Measurements from ENCODE around the gene ATP5PD. TPM values are rescaled to one million over a fixed set of nuclear protein-coding genes. Genes with fewer than 3 reads are reported as not detected.
A peak's percentile ranks its signal among the peaks of the same experiment; 100 is the strongest.

ATP5PD gene
- total and polyA plus RNA-seq, 2 of the 8 experiments (the other 6 are each of a cell fraction or from before 2014, with no cell fraction given): 335 to 407 TPM

DNA sequence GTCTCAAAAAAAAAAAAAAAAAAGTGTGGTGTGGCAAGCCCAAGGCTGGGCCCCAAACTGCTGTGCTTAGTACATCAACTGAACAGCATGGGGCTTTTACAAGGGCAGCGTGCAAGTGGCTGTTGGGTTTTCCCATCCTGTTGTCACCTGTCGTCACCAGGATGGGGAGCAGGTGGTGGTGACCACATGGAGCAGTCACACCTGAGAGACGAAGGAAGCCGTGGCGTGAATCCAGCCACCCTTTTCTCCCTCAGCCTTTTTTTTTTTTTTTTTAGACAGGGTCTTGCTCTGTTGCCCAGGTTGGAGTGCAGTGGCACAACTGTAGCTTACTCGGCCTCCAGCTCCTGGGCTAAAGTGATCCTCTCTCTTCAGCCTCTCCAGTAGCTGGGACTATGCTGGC is 38.4 kb downstream of the ATP5PD start:
- no peak overlapping the region for H2BK12ac ChIP-seq (ENCODE audit: low read depth, low read length)
- H3K18ac ChIP-seq (ENCODE audit: extremely low read depth, low read length): no peak overlapping the region
- H2BK5ac ChIP-seq (ENCODE audit: low read depth, low read length): no peak overlapping the region
- H3K27ac ChIP-seq (ENCODE audit: low read depth, low read length): no peak overlapping the region
- H3K23ac ChIP-seq (ENCODE audit: insufficient read length): no peak overlapping the region
- no peak overlapping the region for H3K14ac ChIP-seq (ENCODE audit: insufficient read length)
- H3K4me2 ChIP-seq (ENCODE audit: insufficient read depth in 1 of 2, low read depth in 2 of 2, low read length in 2 of 2): no peak overlapping the region
- H4K20me1 ChIP-seq (replicated peaks in 1 of 2; ENCODE audit: control insufficient read depth in 1 of 2, insufficient read depth in 2 of 2, low read length in 2 of 2): peaks cover 0 to 4% of the 10 kb centered on the region in 2 experiments
- POLR2A ChIA-PET (ENCODE audit: partially characterized antibody): interaction anchor here (0.7 to 5.8 kb wide), 6 partner anchors 18 to 44 kb away, joined by 3 to 87 read pairs (median 4); partner anchors contain the start of genes ATP5PD, CDR2L and HID1
- no peak for FAIRE-seq
- WGBS, 2 experiments (ENCODE audit: extremely low coverage in 1 of 2, insufficient coverage in 1 of 2, insufficient read length in 1 of 2, insufficient replicate concordance in 2 of 2, low coverage in 1 of 2, low lambda C conversion rate in 2 of 2, missing lambda C conversion rate in 1 of 2): 88% methylated on average over 6 of the region's 6 CpGs; no CpG with 5 or more reads in 1 of the 2 experiments
- no peak for TF ChIP-seq SP4 (IDR thresholded peaks at IDR 0.05; ENCODE audit: low read length)
- TF ChIP-seq TCF12 (IDR thresholded peaks at IDR 0.05; ENCODE audit: low read depth, low read length): no peak
- TF ChIP-seq RFX5 (IDR thresholded peaks at IDR 0.05; ENCODE audit: borderline replicate concordance, low read depth, low read length): peak; percentile 41; the same call in 1 of the 2 replicates
- no peak for TF ChIP-seq RAD21 (IDR thresholded peaks at IDR 0.05 in 1 of 2, conservative IDR thresholded peaks at IDR 0.05 in 1 of 2; ENCODE audit: low read depth in 2 of 2, low read length in 2 of 2)
- TF ChIP-seq ZNF274 (IDR thresholded peaks at IDR 0.05; ENCODE audit: borderline replicate concordance, extremely low read depth, low read length): no peak
- TF ChIP-seq MAX (IDR thresholded peaks at IDR 0.05): no peak
- no peak for TF ChIP-seq JUN (IDR thresholded peaks at IDR 0.05; ENCODE audit: low read depth, low read length)
- H3K9ac ChIP-seq (replicated peaks in 1 of 4; ENCODE audit: extremely low read depth in 1 of 4, low read depth in 3 of 4, low read length in 3 of 4): no peak overlapping the region
- no peak overlapping the region for H4K5ac ChIP-seq (ENCODE audit: insufficient read length, low read depth, low read length)
- CTCF ChIA-PET (ENCODE audit: partially characterized antibody): interaction anchor here (0.6 to 20.3 kb wide), 9 partner anchors 13 to 212 kb away, joined by 3 to 345 read pairs (median 4); partner anchors contain the start of gene CDR2L
- H4K91ac ChIP-seq (replicated peaks; ENCODE audit: insufficient read length, low read length): no peak overlapping the region
- H3K27me3 ChIP-seq (replicated peaks in 1 of 4; ENCODE audit: control insufficient read depth in 3 of 4, extremely low read depth in 1 of 4, insufficient read depth in 3 of 4, low read length in 3 of 4): no peaks in the 10 kb centered on the region
- H3K4ac ChIP-seq (replicated peaks; ENCODE audit: insufficient read length, low read depth, low read length): no peak overlapping the region
- H3K79me2 ChIP-seq (ENCODE audit: control insufficient read depth in 1 of 2, insufficient read depth in 2 of 2, low read length in 2 of 2): peaks cover 0 to 2% of the 10 kb centered on the region in 2 experiments; a peak in 2 of 4 replicates
- H2AK5ac ChIP-seq (ENCODE audit: low read depth, low read length): no peak overlapping the region
- H2BK15ac ChIP-seq (ENCODE audit: low read length): no peak overlapping the region
- H3K4me3 ChIP-seq (ENCODE audit: extremely low read depth in 1 of 4, insufficient read depth in 2 of 4, low read depth in 3 of 4, low read length in 4 of 4): no peak overlapping the region
- H3K79me1 ChIP-seq (ENCODE audit: low read depth, low read length): no peaks in the 10 kb centered on the region
- H2BK20ac ChIP-seq (ENCODE audit: low read length): no peak overlapping the region
- peaks cover 0 to 7% (median 4%) of the 10 kb centered on the region in 4 experiments; a peak in 3 of 8 replicates for H3K36me3 ChIP-seq (ENCODE audit: control insufficient read depth in 2 of 4, insufficient read depth in 4 of 4, low read length in 3 of 4)
- no peak overlapping the region for H2BK120ac ChIP-seq (replicated peaks; ENCODE audit: low read depth, low read length)
- H3K56ac ChIP-seq (replicated peaks; ENCODE audit: insufficient read length, low read depth, low read length): no peak overlapping the region
- DNase-seq (ENCODE audit: low read depth in 1 of 2, low spot score in 2 of 2): no peak
- H3K23me2 ChIP-seq (ENCODE audit: low read depth, low read length): peaks cover 4% of the 10 kb centered on the region; the same call in 1 of the 2 replicates
- H3K9me3 ChIP-seq (ENCODE audit: insufficient read depth in 2 of 2, low read depth in 1 of 2, low read length in 1 of 2): no peaks in the 10 kb centered on the region
- no peak overlapping the region; the same call in 1 of the 2 replicates for H4K8ac ChIP-seq (ENCODE audit: extremely low read depth, insufficient read depth, low read length)
- H3K4me1 ChIP-seq (replicated peaks in 1 of 4; ENCODE audit: control insufficient read depth in 3 of 4, insufficient read depth in 4 of 4, low read length in 3 of 4): peaks cover 0 to 10% (median 2%) of the 10 kb centered on the region in 4 experiments; a peak in 4 of 7 replicates
- H2AFZ ChIP-seq (ENCODE audit: low read length): no peak overlapping the region
